DMS114 treated with DMSO at 0.1 percent for 48 hours (cell line): ENCODE results near the gene TPGS2.
"Not testable (repeated sequence)": the region's sequence is repeated elsewhere in the genome, so short reads cannot be mapped to it uniquely, and the experiment has no call there.

ENCODE experiments used
- DNase-seq: peaks from one replicate; lab custom pipeline; 2025; ENCODE audit not compliant: unreplicated experiment; lab: John Stamatoyannopoulos, UW

TPGS2 gene

GRCh38 chr18:36780748-36781147 is 48.1 kb downstream of the TPGS2 start:
- no peak for DNase-seq

GRCh38 chr18:36777566-36777965 is 51.2 kb downstream of the TPGS2 start:
- no peak for DNase-seq

- no peak for DNase-seq
These were observed 52.2 kb downstream of the TPGS2 start for GRCh38 chr18:36776650-36777049.

- DNase-seq, result no peak
These were observed 53.4 kb downstream of the TPGS2 start for GRCh38 chr18:36775396-36775795.

GRCh38 chr18:36772241-36772723 is 56.5 kb downstream of the TPGS2 start:
- no peak for DNase-seq

GRCh38 chr18:36771245-36771644 is 57.6 kb downstream of the TPGS2 start:
- no peak for DNase-seq

- DNase-seq, result no peak
These were observed 58.4 kb downstream of the TPGS2 start for GRCh38 chr18:36770315-36770946.

GRCh38 chr18:36769611-36770314 is 59.0 kb downstream of the TPGS2 start:
- DNase-seq, result no peak

GRCh38 chr18:36769172-36769571 is 59.6 kb downstream of the TPGS2 start:
- no peak for DNase-seq

GRCh38 chr18:36766836-36767235 is 62.0 kb downstream of the TPGS2 start:
- no peak for DNase-seq

GRCh38 chr18:36762965-36763364 is 65.8 kb downstream of the TPGS2 start:
- not testable (repeated sequence) for DNase-seq

GRCh38 chr18:36762074-36762473 is 66.7 kb downstream of the TPGS2 start:
- DNase-seq, result no peak

- DNase-seq, result no peak
These were observed 67.6 kb downstream of the TPGS2 start for GRCh38 chr18:36761186-36761698.

- DNase-seq, result no peak
These were observed 68.2 kb downstream of the TPGS2 start for GRCh38 chr18:36760598-36760997.

GRCh38 chr18:36759167-36759776 is 69.5 kb downstream of the TPGS2 start:
- DNase-seq, result no peak

- DNase-seq, result no peak
These were observed 70.2 kb downstream of the TPGS2 start for GRCh38 chr18:36758623-36759022.

- no peak for DNase-seq
These were observed 70.8 kb downstream of the TPGS2 start for GRCh38 chr18:36757991-36758390.

GRCh38 chr18:36757081-36757480 is 71.7 kb downstream of the TPGS2 start:
- DNase-seq, result peak; percentile 50

- DNase-seq, result no peak
These were observed 72.6 kb downstream of the TPGS2 start for GRCh38 chr18:36756242-36756641.

GRCh38 chr18:36752929-36753865 is 75.6 kb downstream of the TPGS2 start:
- DNase-seq, result no peak
